Measurements from ENCODE around the gene DCUN1D3.

DCUN1D3 gene

GRCh38 chr16:20853981-20854620 is 46.1 kb downstream of the DCUN1D3 start:
- no peak for DNase-seq (ENCODE audit: low spot score)
- H3K27ac ChIP-seq, result no peak overlapping the region
- ChIA-PET CTCF (no interaction called here), POLR2A (ENCODE audit: low non-redundant PET) (no interaction called here)
- TF ChIP-seq CTCF (conservative IDR thresholded peaks at IDR 0.05; ENCODE audit: low read depth), result no peak

- no peak overlapping the region for H3K27ac ChIP-seq
- DNase-seq (ENCODE audit: low spot score), result no peak
- ChIA-PET CTCF (no interaction called here), POLR2A (ENCODE audit: low non-redundant PET) (no interaction called here)
- no peak for TF ChIP-seq CTCF (conservative IDR thresholded peaks at IDR 0.05; ENCODE audit: low read depth)
Observed at GRCh38 chr16:20853143-20853542, 47.0 kb downstream of the DCUN1D3 start.

GRCh38 chr16:20851601-20852000 is 48.6 kb downstream of the DCUN1D3 start:
- POLR2A ChIA-PET (ENCODE audit: low non-redundant PET), result interaction anchor here (1.0 kb wide), 1 partner anchor 49 kb away, joined by 3 read pairs; the partner anchor contains the start of genes DCUN1D3 and LYRM1
- DNase-seq (ENCODE audit: low spot score), result peak; percentile 79

GRCh38 chr16:20850981-20851380 is 49.2 kb downstream of the DCUN1D3 start:
- POLR2A ChIA-PET (ENCODE audit: low non-redundant PET), result no interaction called here
- TF ChIP-seq CTCF (conservative IDR thresholded peaks at IDR 0.05; ENCODE audit: low read depth), result no peak
- DNase-seq (ENCODE audit: low spot score), result no peak
- peak overlapping the region; percentile 89 for H3K27ac ChIP-seq
- CTCF ChIA-PET, result interaction anchor here (0.6 to 1.6 kb wide), 6 partner anchors 13 to 251 kb away, joined by 3 to 7 read pairs (median 3); no protein-coding TSS in a partner anchor

More at GRCh38 chr16:20851601-20852000, 48.6 kb downstream of the DCUN1D3 start:
- H3K27ac ChIP-seq, result peak overlapping the region; percentile 89
- CTCF ChIA-PET, result interaction anchor here (1.4 kb wide), 1 partner anchor 247 kb away, joined by 3 read pairs; no protein-coding TSS in a partner anchor
- no peak for TF ChIP-seq CTCF (conservative IDR thresholded peaks at IDR 0.05; ENCODE audit: low read depth)

GRCh38 chr16:20849589-20850390 is 50.4 kb downstream of the DCUN1D3 start:
- POLR2A ChIA-PET (ENCODE audit: low non-redundant PET), result no interaction called here
- H3K27ac ChIP-seq, result peak overlapping the region; percentile 47; the same call in 1 of the 2 replicates
- peak; percentile 98 for TF ChIP-seq CTCF (conservative IDR thresholded peaks at IDR 0.05; ENCODE audit: low read depth)
- peak; percentile 46 for DNase-seq (ENCODE audit: low spot score)
- CTCF ChIA-PET, result interaction anchor here (0.5 to 1.6 kb wide), 9 partner anchors 49 to 1754 kb away, joined by 3 to 7 read pairs (median 3); no protein-coding TSS in a partner anchor

GRCh38 chr16:20847550-20847949 is 52.6 kb downstream of the DCUN1D3 start:
- ChIA-PET CTCF (interaction anchor here (0.6 to 1.5 kb wide), 2 partner anchors 250 to 255 kb away, joined by 4 read pairs; no protein-coding TSS in a partner anchor), POLR2A (ENCODE audit: low non-redundant PET) (no interaction called here)

More at GRCh38 chr16:20847550-20847949, 52.6 kb downstream of the DCUN1D3 start:
- no peak for TF ChIP-seq CTCF (conservative IDR thresholded peaks at IDR 0.05; ENCODE audit: low read depth)
- no peak overlapping the region for H3K27ac ChIP-seq
- no peak for DNase-seq (ENCODE audit: low spot score)

Measured in RWPE1 (cell line).